ENCODE data around the gene DDX31.

DDX31 gene

DNA sequence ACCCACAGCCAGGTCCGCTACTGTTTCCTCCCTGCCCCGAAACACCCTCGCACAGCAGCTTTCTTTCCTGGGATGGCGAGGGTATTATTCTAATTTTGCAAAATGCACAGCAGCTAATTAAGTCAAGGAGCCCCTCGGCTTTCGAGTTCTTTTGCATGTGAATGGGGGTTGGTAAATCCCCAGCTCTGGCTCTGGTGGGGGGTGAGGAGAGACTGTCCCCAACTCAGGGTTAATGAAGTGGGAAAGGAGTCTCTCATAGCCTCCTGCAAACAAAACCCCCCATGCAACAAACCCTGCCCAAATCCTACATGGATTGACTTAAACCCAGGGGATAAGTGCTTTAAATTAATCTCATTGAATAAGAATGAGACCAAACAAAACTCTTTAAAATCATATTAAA lies 78.5 kb downstream of the DDX31 start:
- DNase-seq, result no peak

DNA sequence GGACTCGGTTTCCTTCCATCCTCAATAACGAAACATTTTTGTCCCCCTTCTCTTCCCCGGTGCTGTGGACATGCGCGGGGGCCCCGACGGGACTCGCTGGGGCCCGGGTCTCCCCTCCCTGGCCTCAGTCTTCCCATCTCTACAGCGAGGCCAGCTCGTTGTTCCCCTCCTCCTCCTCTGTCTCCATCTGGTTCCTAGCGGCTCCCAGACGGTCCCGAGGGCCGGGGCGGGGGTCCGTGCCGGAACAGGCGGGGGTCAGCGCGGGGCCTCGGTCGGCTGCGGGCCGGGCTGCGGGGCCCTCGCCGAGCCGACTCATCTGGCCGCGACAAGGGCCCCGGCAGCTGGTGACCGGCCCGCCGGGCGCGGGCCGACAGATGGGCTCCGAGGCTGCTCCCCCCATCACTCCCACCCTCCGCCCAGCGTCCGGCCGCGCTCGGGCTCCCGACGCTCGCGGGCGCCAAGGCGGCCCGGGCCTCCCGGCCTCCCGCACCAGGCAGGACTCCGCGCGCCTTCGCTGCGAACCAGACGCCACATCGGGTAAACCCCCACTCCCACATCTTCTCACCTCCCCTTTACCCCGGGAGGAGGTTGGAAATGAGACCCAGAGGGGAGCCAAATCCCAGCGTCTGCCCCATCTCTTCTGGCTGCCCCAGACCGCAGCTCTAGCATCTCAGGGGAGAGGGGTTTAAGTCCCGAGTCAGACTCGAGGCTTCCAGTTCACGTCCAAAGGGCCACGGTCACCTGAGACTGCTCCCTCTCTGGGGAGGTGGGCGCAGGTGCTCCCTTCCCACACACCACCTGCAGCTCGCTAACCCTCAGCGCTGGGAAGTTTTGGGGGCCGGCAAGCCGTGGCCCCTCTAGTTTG lies 79.2 kb downstream of the DDX31 start:
- DNase-seq, result no peak

DNA sequence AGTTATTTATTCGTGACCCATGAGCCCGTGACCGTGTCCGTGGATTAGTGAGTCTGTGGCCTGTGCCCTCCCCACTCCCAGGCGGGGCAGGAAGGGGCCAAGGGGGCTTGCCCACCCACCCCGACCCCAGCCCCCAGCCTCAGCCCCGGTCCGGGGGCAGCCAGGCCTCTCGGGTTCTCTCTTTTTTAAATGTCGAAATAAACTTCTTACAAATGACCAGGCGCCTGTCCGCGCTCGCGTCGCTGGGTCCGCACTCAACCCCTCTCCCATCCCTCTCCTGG lies 79.8 kb downstream of the DDX31 start:
- DNase-seq, result no peak

GRCh38 chr9:132589148-132590036 lies 80.4 kb downstream of the DDX31 start:
- no peak for DNase-seq

DNA sequence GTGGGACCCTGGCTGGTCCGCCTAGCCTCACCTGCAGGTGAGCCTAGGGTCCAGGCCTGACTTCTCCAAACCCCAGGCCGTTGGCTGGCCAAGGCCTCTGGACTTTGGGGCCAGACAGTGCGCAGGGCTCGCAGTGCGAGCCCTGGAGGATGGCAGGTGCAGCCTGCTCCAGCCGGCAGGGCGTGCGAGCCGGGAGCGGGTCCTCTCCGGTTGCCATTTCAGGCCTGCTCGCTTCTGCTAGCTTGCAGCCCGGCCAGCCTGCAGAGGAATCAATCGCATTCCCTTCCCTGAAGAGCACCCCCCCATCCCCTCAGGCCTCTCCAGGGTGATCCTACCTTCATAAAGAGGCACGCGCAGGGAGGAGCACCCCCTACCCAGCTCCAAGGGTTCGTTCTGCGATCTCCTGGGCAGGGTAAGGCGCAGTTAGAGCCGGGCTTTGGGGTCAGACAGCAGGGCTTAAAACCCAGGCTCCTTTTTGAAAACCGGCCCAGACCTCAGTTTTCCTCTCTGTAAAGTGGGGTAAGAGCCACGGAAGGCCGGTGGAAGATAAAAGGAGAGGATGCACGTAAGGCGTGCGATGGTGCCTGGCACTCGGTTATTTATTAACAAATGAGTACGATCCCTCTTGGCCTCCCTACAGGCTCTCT lies 81.2 kb downstream of the DDX31 start:
- no peak for DNase-seq

DNA sequence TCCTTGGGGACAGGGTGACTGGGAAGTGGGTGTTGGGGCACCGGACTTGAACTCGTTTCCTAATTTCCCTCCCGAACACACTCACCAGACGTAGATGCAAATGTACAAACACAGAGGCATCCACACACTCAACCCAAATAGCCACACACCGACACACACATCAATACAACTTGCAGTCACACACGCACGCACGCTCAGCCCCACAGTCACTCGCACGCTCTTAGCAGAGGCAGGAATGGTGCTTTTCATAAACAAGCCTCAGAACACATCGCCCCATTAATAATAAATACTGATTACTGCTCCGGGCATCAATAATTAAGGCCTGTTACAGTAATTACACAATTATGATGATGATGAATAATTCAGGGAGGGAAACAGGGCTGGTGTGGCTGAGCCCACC lies 81.7 kb downstream of the DDX31 start:
- no peak for DNase-seq

GRCh38 chr9:132587592-132587955 lies 82.2 kb downstream of the DDX31 start:
- DNase-seq, result no peak

DNA sequence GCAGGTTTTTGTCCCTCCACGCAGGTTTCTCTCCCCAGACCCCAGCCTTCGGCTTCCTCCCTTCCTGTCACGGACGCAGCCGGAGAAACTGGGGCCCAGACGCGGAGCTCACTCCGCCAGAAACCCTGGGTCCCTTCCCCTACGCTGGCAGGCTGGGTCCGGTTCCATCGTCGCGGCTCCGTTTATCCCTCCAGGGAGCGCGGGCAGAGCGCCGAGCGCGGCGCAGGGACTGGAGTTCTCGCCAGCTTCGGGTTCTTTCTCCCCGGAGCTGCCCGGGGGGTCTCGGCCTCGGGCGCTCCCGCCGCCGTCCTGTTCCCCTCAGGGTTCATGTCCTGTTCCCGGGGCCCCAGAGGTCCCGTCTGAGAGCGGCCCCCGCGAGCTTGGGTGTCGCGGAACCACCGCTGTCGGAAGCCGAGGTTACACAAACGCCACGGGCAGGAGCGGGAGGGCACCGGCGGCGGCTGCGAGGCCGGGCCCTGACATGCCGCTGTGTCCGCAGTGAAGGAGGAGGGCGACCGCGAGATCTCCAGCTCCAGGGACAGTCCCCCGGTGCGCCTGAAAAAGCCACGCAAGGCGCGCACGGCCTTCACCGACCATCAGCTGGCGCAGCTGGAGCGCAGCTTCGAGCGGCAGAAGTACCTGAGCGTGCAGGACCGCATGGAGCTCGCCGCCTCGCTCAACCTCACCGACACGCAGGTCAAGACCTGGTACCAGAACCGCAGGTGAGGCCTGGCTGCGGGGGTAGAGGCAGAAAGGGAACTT lies 82.8 kb downstream of the DDX31 start:
- DNase-seq, result no peak

GRCh38 chr9:132585954-132586829 lies 83.6 kb downstream of the DDX31 start:
- DNase-seq, result peak in 1 of 2 experiments; percentile 7

- no peak for DNase-seq
Observed at GRCh38 chr9:132584601-132585560, 84.9 kb downstream of the DDX31 start.

DNA sequence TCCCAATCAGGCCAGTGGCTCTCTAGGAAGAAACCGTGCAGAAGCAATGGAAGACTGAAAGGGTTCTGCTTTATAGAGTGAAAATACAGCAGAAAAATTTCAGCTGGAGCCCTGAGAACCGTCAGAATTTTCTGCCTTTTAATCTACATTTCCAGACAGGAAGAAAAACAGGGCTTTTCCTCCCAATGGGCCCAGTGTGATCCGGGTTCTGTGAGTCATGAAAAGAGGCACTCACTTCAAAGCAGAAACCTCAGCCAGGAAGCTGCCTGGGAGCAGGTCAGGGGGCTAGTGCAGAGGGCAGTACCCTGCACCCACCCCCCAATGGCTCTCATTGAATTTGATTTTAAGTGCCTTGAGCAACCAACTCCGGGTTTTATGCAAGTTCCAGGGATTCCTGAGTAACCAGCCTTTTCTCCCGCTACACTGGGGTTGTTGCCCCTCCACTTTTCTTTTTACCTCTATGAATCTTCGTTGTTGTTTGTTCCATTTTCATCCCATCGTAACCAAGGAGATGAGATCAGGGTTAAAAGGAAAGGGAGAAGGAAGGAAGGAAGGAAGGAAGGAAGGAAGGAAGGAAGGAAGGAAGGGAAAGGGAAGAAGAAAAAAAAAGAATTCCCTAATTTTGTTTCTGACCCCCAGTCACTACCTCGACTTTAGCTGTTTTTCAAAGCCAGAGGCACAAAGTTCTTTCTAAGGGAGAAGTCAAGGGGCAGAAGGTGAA lies 86.0 kb downstream of the DDX31 start:
- no peak for DNase-seq

DNA sequence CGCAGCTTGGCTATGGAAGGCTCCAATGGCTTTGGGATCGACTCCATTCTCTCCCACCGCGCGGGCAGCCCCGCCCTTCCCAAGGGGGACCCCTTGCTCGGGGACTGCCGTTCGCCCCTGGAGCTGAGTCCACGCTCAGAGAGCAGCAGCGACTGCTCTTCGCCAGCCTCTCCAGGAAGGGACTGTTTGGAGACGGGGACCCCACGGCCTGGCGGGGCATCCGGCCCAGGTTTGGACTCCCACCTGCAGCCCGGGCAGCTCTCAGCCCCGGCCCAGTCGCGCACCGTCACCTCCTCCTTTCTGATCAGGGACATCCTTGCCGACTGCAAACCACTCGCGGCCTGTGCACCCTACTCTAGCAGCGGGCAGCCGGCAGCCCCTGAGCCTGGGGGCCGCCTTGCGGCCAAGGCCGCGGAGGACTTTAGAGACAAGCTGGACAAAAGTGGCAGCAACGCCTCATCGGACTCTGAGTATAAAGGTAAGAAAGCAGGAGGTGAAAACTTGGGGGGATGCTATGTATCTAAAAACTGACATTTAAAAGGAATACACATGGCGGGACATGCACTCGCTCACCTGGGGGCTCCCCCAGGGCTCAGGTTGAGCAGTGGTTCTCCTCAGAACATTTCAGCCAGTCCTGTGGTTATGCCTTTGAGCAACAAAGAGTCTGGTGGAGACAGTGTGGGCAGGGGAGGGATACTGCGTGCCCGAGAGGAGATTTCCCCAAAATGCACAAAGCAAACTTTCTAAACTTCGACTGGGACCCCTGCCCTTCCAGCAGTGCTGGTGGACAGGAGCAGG lies 86.8 kb downstream of the DDX31 start:
- no peak for DNase-seq

DNA sequence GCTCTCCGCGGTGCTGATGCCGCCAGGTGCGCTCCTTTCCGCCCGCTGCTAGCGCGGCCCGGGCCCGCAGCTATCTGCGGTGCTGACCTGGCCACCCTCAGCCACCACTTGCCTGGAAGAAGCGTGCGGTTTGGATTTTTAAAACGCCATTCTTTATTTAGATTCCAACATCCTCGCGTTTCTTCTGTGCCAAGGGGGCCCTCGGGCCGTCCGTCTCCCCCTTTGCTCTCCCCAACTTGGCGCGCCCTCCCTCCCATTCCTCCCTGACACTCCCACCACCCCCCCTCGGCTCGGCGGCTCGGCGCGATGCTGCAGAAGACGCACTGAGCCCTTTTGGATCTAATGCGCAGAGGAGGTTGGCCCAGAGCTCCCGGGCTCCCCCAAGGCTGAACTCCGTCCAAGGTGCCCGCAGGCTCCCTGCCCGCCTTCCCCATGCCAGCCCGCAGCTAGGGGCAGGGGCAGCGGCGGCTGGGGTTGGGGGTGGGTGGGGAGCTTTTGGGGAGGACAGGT lies 87.5 kb downstream of the DDX31 start, which contains the start of gene BARHL1:
TSS of gene BARHL1 (plus strand) at position 331 of the 510 bp plus-strand sequence. CDS start 192 bp downstream, outside the sequence.
- DNase-seq, result no peak

DNA sequence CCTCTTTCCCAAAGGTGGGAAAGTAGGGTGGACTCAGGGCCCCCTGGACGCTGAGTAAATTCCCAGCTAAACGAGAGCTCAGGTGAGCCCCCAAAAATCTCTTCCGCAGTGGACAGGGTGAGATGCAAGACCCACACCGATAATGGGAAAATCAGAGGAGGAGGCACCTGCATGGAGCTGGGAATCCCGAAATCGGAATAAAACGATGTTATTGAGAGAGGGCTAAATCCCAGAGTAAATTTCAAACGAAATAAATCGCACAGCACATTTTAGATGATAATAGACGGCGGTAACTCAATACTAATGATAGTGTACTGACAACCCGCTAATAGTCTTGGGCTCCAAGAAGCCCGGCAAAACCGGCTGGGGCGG lies 90.4 kb downstream of the DDX31 start:
- peak in 1 of 2 experiments; percentile 4 for DNase-seq

DNA sequence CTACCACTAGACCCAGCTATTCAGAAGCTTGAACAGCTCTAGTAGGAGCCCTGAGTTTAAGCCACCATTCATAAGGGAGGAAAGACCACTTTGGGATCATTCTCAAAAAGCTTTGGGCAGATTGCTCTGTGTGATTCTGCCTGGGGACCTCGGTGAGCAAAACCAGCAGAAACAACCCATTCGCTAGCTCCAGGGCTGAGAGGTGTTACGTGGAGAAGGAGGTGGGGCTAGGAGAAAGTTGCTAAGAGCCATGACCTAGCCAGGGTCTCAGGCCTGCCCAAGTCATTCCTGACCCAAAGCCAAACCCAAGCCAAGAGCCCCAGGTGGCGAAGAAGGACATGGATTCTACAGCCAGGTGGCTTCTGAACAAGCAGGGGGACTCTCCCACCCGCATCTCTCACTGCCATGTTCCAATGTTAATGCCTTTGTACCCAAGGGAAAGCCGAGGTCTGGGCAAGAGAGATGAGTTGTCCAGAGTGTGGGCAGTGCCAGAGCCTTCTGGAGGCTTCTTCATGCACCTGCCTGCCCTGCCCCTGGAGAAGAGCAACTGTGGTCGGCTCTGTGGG lies 91.3 kb downstream of the DDX31 start:
- no peak for DNase-seq

GRCh38 chr9:132577119-132577518 lies 92.7 kb downstream of the DDX31 start:
- no peak for DNase-seq

- DNase-seq, result no peak
Observed at GRCh38 chr9:132575811-132576210, 94.0 kb downstream of the DDX31 start.

GRCh38 chr9:132575005-132575609 lies 94.7 kb downstream of the DDX31 start:
- DNase-seq, result peak; percentile 83 to 86
